ENCODE measurements around the gene TOPORS. TPM values are rescaled to one million over a fixed set of nuclear protein-coding genes. Genes with fewer than 3 reads are reported as not detected.

The TOPORS gene
- total RNA-seq, 2 experiments from 2014 or later, result 16.2 to 17.4 TPM

GRCh38 chr9:32596096-32596865 is 43.9 kb upstream of the TOPORS start:
- POLR2A ChIA-PET, result no interaction called here
- Histone ChIP-seq H2AFZ (ENCODE audit: low read length) (no peak overlapping the region), H3K79me2 (ENCODE audit: insufficient read depth, low read depth, low read length) (no peaks in the 10 kb centered on the region), H3K36me3 (ENCODE audit: insufficient read depth, low read length) (no peaks in the 10 kb centered on the region), H3K9me2 (ENCODE audit: insufficient read depth, low read length) (no peaks in the 10 kb centered on the region), H3K27ac (ENCODE audit: low read depth, low read length, poor library complexity, severe bottlenecking) (no peak overlapping the region), H3K4me2 (ENCODE audit: low read length) (no peak overlapping the region), H3K4me1 (ENCODE audit: insufficient read depth, low read length, poor library complexity, severe bottlenecking) (peaks cover 9% of the 10 kb centered on the region), H4K20me1 (ENCODE audit: insufficient read depth, low read length) (no peaks in the 10 kb centered on the region), H3K9me3 (ENCODE audit: low read length) (no peaks in the 10 kb centered on the region), H3K4me3 (ENCODE audit: low read depth, low read length, poor library complexity, severe bottlenecking) (no peak overlapping the region)
- BruUV-seq (replicated peaks), result no TSS peak
- CTCF ChIA-PET (ENCODE audit: unreplicated experiment), result no interaction called here
- DNase-seq (ENCODE audit: low spot score), result no peak
- intact Hi-C loops (cut with micrococcal nuclease; ENCODE audit: unreplicated experiment), result no loop called here
- no peak for TF ChIP-seq CTCF (conservative IDR thresholded peaks at IDR 0.05; ENCODE audit: low read length)
- TF ChIP-seq EZH2phosphoT487 (IDR thresholded peaks at IDR 0.05; ENCODE audit: borderline replicate concordance, low read depth, low read length), result no peak

GRCh38 chr9:32590898-32591297 is 38.5 kb upstream of the TOPORS start:
- H3K9me2 ChIP-seq (ENCODE audit: insufficient read depth, low read length), result no peaks in the 10 kb centered on the region
- ChIA-PET POLR2A (interaction anchor here (1.3 to 3.1 kb wide), 3 partner anchors 10 to 206 kb away, joined by 3 to 15 read pairs (median 4); no protein-coding TSS in a partner anchor), CTCF (ENCODE audit: unreplicated experiment) (interaction anchor here (2.0 kb wide), 1 partner anchor 10 kb away, joined by 13 read pairs; no protein-coding TSS in a partner anchor)
- H3K4me1 ChIP-seq (ENCODE audit: insufficient read depth, low read length, poor library complexity, severe bottlenecking), result no peaks in the 10 kb centered on the region
- H3K27ac ChIP-seq (ENCODE audit: low read depth, low read length, poor library complexity, severe bottlenecking), result no peak overlapping the region
- H4K20me1 ChIP-seq (ENCODE audit: insufficient read depth, low read length), result no peaks in the 10 kb centered on the region
- no peak for TF ChIP-seq EZH2phosphoT487 (IDR thresholded peaks at IDR 0.05; ENCODE audit: borderline replicate concordance, low read depth, low read length)
- TF ChIP-seq CTCF (conservative IDR thresholded peaks at IDR 0.05; ENCODE audit: low read length), result no peak
- no peak overlapping the region for H3K4me2 ChIP-seq (ENCODE audit: low read length)
- H3K4me3 ChIP-seq (ENCODE audit: low read depth, low read length, poor library complexity, severe bottlenecking), result no peak overlapping the region
- H3K36me3 ChIP-seq (ENCODE audit: insufficient read depth, low read length), result no peaks in the 10 kb centered on the region
- intact Hi-C loops (cut with micrococcal nuclease; ENCODE audit: unreplicated experiment), result no loop called here
- no TSS peak for BruUV-seq (replicated peaks)
- no peak overlapping the region for H2AFZ ChIP-seq (ENCODE audit: low read length)
- H3K79me2 ChIP-seq (ENCODE audit: insufficient read depth, low read depth, low read length), result no peaks in the 10 kb centered on the region
- H3K9me3 ChIP-seq (ENCODE audit: low read length), result no peaks in the 10 kb centered on the region
- no peak for DNase-seq (ENCODE audit: low spot score)

- no peak overlapping the region for H2AFZ ChIP-seq (ENCODE audit: low read length)
- no peak for DNase-seq (ENCODE audit: low spot score)
- H4K20me1 ChIP-seq (ENCODE audit: insufficient read depth, low read length), result no peaks in the 10 kb centered on the region
- CTCF ChIA-PET (ENCODE audit: unreplicated experiment), result interaction anchor here (2.0 kb wide), 1 partner anchor 10 kb away, joined by 13 read pairs; no protein-coding TSS in a partner anchor
- no peak overlapping the region for H3K4me2 ChIP-seq (ENCODE audit: low read length)
- no peaks in the 10 kb centered on the region for H3K36me3 ChIP-seq (ENCODE audit: insufficient read depth, low read length)
- intact Hi-C loops (cut with micrococcal nuclease; ENCODE audit: unreplicated experiment), result no loop called here
- no peak overlapping the region for H3K27ac ChIP-seq (ENCODE audit: low read depth, low read length, poor library complexity, severe bottlenecking)
- POLR2A ChIA-PET, result interaction anchor here (1.1 to 3.1 kb wide), 7 partner anchors 9 to 205 kb away, joined by 3 to 15 read pairs (median 3); partner anchors contain the start of gene NDUFB6
- H3K4me3 ChIP-seq (ENCODE audit: low read depth, low read length, poor library complexity, severe bottlenecking), result no peak overlapping the region
- TF ChIP-seq EZH2phosphoT487 (IDR thresholded peaks at IDR 0.05; ENCODE audit: borderline replicate concordance, low read depth, low read length) (no peak), CTCF (conservative IDR thresholded peaks at IDR 0.05; ENCODE audit: low read length) (no peak)
- no peaks in the 10 kb centered on the region for H3K9me2 ChIP-seq (ENCODE audit: insufficient read depth, low read length)
- no peaks in the 10 kb centered on the region for H3K9me3 ChIP-seq (ENCODE audit: low read length)
- H3K4me1 ChIP-seq (ENCODE audit: insufficient read depth, low read length, poor library complexity, severe bottlenecking), result no peaks in the 10 kb centered on the region
- no peaks in the 10 kb centered on the region for H3K79me2 ChIP-seq (ENCODE audit: insufficient read depth, low read depth, low read length)
- no TSS peak for BruUV-seq (replicated peaks)
Observed at GRCh38 chr9:32590476-32590875, 38.1 kb upstream of the TOPORS start.

All from OCI-LY7 (cell line).